ENCODE data around the gene SPTB.

GRCh38 chr14:64871344-64871743, 8.4 kb downstream of the SPTB start:
- no peak for TF ChIP-seq CTCF (conservative IDR thresholded peaks at IDR 0.05; ENCODE audit: low read depth, low read length)
- TF ChIP-seq EZH2phosphoT487 (IDR thresholded peaks at IDR 0.05; ENCODE audit: borderline replicate concordance, low read length), result no peak

All from PC-3 (cell line).